ENCODE measurements around the gene ALOX12B.

Gene ALOX12B

DNA sequence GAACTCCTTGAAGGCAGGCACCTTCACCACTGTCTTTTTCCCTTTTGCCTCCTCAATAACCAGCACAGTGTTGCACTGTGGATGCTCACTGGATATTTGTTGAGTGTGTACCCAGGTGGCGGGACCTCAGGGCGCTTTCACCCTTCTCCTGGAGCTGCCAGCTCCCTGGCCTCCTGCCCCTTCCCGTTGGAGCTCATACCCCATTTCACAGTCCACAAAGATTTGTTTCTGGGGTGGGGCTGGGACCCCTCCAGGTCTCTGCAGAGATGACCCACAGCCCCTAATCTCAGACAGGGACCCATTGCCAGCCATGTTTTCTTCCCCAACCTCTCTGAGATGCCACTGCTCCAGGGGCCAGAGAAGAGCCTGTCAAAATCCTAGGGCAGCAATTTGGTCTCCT is 12.4 kb downstream of the ALOX12B start:
- H3K27me3 ChIP-seq (ENCODE audit: control insufficient read depth in 1 of 2, insufficient read depth in 2 of 2, low read length in 2 of 2), result peaks cover 62 to 66% of the 10 kb centered on the region in 2 donors

GRCh38 chr17:8074554-8074953 is 13.0 kb downstream of the ALOX12B start:
- Histone ChIP-seq H3K9ac (ENCODE audit: low read depth in 1 of 2, low read length in 2 of 2) (no peak overlapping the region), H3K36me3 (ENCODE audit: control insufficient read depth in 1 of 2, insufficient read depth in 2 of 2, low read length in 2 of 2) (no peaks in the 10 kb centered on the region), H3K27ac (ENCODE audit: low read depth, low read length) (no peak overlapping the region), H3K4me1 (ENCODE audit: control insufficient read depth in 1 of 2, insufficient read depth in 2 of 2, low read length in 2 of 2) (peaks cover 15 to 23% of the 10 kb centered on the region in 2 donors), H3K27me3 (ENCODE audit: control insufficient read depth in 1 of 2, insufficient read depth in 2 of 2, low read length in 2 of 2) (peaks cover 61 to 65% of the 10 kb centered on the region in 2 donors), H3K4me3 (ENCODE audit: low read depth in 1 of 2, low read length in 2 of 2) (no peak overlapping the region), H3K9me3 (ENCODE audit: control insufficient read depth in 1 of 2, low read length in 2 of 2) (no peaks in the 10 kb centered on the region)

More for the DNA sequence above, 12.4 kb downstream of the ALOX12B start:
- Histone ChIP-seq H3K4me1 (ENCODE audit: control insufficient read depth in 1 of 2, insufficient read depth in 2 of 2, low read length in 2 of 2) (peaks cover 14 to 26% of the 10 kb centered on the region in 2 donors), H3K9me3 (ENCODE audit: control insufficient read depth in 1 of 2, low read length in 2 of 2) (no peaks in the 10 kb centered on the region), H3K9ac (ENCODE audit: low read depth in 1 of 2, low read length in 2 of 2) (no peak overlapping the region), H3K4me3 (ENCODE audit: low read depth in 1 of 2, low read length in 2 of 2) (no peak overlapping the region), H3K27ac (ENCODE audit: low read depth, low read length) (no peak overlapping the region), H3K36me3 (ENCODE audit: control insufficient read depth in 1 of 2, insufficient read depth in 2 of 2, low read length in 2 of 2) (no peaks in the 10 kb centered on the region)

- H3K9ac ChIP-seq (ENCODE audit: low read depth in 1 of 2, low read length in 2 of 2), result no peak overlapping the region
- no peak overlapping the region for H3K4me3 ChIP-seq (ENCODE audit: low read depth in 1 of 2, low read length in 2 of 2)
- H3K27me3 ChIP-seq (ENCODE audit: control insufficient read depth in 1 of 2, insufficient read depth in 2 of 2, low read length in 2 of 2), result peaks cover 61 to 65% of the 10 kb centered on the region in 2 donors
Measured at GRCh38 chr17:8073627-8074484, 13.7 kb downstream of the ALOX12B start.

GRCh38 chr17:8072729-8073461 is 14.6 kb downstream of the ALOX12B start:
- Histone ChIP-seq H3K36me3 (ENCODE audit: control insufficient read depth in 1 of 2, insufficient read depth in 2 of 2, low read length in 2 of 2) (no peaks in the 10 kb centered on the region), H3K9ac (ENCODE audit: low read depth in 1 of 2, low read length in 2 of 2) (peak overlapping the region in 1 of 2 donors; percentile 15), H3K9me3 (ENCODE audit: control insufficient read depth in 1 of 2, low read length in 2 of 2) (no peaks in the 10 kb centered on the region), H3K27ac (ENCODE audit: low read depth, low read length) (no peak overlapping the region), H3K27me3 (ENCODE audit: control insufficient read depth in 1 of 2, insufficient read depth in 2 of 2, low read length in 2 of 2) (peaks cover 61 to 65% of the 10 kb centered on the region in 2 donors), H3K4me3 (ENCODE audit: low read depth in 1 of 2, low read length in 2 of 2) (peak overlapping the region in 1 of 2 donors; percentile 54), H3K4me1 (ENCODE audit: control insufficient read depth in 1 of 2, insufficient read depth in 2 of 2, low read length in 2 of 2) (peaks cover 24 to 32% of the 10 kb centered on the region in 2 donors)

More at GRCh38 chr17:8073627-8074484, 13.7 kb downstream of the ALOX12B start:
- Histone ChIP-seq H3K4me1 (ENCODE audit: control insufficient read depth in 1 of 2, insufficient read depth in 2 of 2, low read length in 2 of 2) (peaks cover 17 to 24% of the 10 kb centered on the region in 2 donors), H3K27ac (ENCODE audit: low read depth, low read length) (no peak overlapping the region), H3K9me3 (ENCODE audit: control insufficient read depth in 1 of 2, low read length in 2 of 2) (no peaks in the 10 kb centered on the region), H3K36me3 (ENCODE audit: control insufficient read depth in 1 of 2, insufficient read depth in 2 of 2, low read length in 2 of 2) (no peaks in the 10 kb centered on the region)

- no peaks in the 10 kb centered on the region for H3K9me3 ChIP-seq (ENCODE audit: control insufficient read depth in 1 of 2, low read length in 2 of 2)
- H3K27me3 ChIP-seq (ENCODE audit: control insufficient read depth in 1 of 2, insufficient read depth in 2 of 2, low read length in 2 of 2), result peaks cover 61 to 64% of the 10 kb centered on the region in 2 donors
- H3K9ac ChIP-seq (ENCODE audit: low read depth in 1 of 2, low read length in 2 of 2), result no peak overlapping the region
- H3K4me1 ChIP-seq (ENCODE audit: control insufficient read depth in 1 of 2, insufficient read depth in 2 of 2, low read length in 2 of 2), result peaks cover 24 to 32% of the 10 kb centered on the region in 2 donors
- H3K27ac ChIP-seq (ENCODE audit: low read depth, low read length), result no peak overlapping the region
- H3K36me3 ChIP-seq (ENCODE audit: control insufficient read depth in 1 of 2, insufficient read depth in 2 of 2, low read length in 2 of 2), result no peaks in the 10 kb centered on the region
- peak overlapping the region in 1 of 2 donors; percentile 54 for H3K4me3 ChIP-seq (ENCODE audit: low read depth in 1 of 2, low read length in 2 of 2)
Measured at GRCh38 chr17:8072341-8072728, 15.2 kb downstream of the ALOX12B start.

DNA sequence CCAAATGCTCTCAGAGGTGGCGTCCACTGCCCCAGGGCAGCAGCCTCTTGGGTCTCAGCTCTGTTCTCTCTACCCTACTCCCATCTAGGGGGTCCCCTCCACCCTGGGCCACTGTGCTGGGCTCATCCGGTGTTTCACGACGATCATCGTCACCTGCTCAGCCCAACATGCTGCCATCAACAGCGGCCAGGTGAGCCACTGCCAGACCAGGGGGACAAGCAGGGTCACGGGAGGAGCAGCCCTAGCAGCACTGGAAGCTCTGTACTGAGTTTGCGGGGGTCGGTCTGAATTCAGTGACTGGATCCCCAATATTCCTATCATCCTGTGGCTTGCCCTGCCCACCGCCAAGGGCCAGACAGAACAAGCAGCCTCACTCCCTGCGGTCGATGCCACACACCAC is 16.0 kb downstream of the ALOX12B start:
- no peaks in the 10 kb centered on the region for H3K9me3 ChIP-seq (ENCODE audit: control insufficient read depth in 1 of 2, low read length in 2 of 2)
- no peaks in the 10 kb centered on the region for H3K36me3 ChIP-seq (ENCODE audit: control insufficient read depth in 1 of 2, insufficient read depth in 2 of 2, low read length in 2 of 2)
- peaks cover 52 to 57% of the 10 kb centered on the region in 2 donors for H3K27me3 ChIP-seq (ENCODE audit: control insufficient read depth in 1 of 2, insufficient read depth in 2 of 2, low read length in 2 of 2)
- H3K4me3 ChIP-seq (ENCODE audit: low read depth in 1 of 2, low read length in 2 of 2), result no peak overlapping the region
- H3K4me1 ChIP-seq (ENCODE audit: control insufficient read depth in 1 of 2, insufficient read depth in 2 of 2, low read length in 2 of 2), result peaks cover 24 to 32% of the 10 kb centered on the region in 2 donors
- H3K27ac ChIP-seq (ENCODE audit: low read depth, low read length), result no peak overlapping the region
- H3K9ac ChIP-seq (ENCODE audit: low read depth in 1 of 2, low read length in 2 of 2), result no peak overlapping the region

- Histone ChIP-seq H3K9ac (ENCODE audit: low read depth in 1 of 2, low read length in 2 of 2) (no peak overlapping the region), H3K4me1 (ENCODE audit: control insufficient read depth in 1 of 2, insufficient read depth in 2 of 2, low read length in 2 of 2) (peaks cover 24 to 32% of the 10 kb centered on the region in 2 donors), H3K4me3 (ENCODE audit: low read depth in 1 of 2, low read length in 2 of 2) (peak overlapping the region in 1 of 2 donors; percentile 32), H3K27me3 (ENCODE audit: control insufficient read depth in 1 of 2, insufficient read depth in 2 of 2, low read length in 2 of 2) (peaks cover 36 to 45% of the 10 kb centered on the region in 2 donors), H3K36me3 (ENCODE audit: control insufficient read depth in 1 of 2, insufficient read depth in 2 of 2, low read length in 2 of 2) (no peaks in the 10 kb centered on the region), H3K27ac (ENCODE audit: low read depth, low read length) (no peak overlapping the region), H3K9me3 (ENCODE audit: control insufficient read depth in 1 of 2, low read length in 2 of 2) (no peaks in the 10 kb centered on the region)
Measured at GRCh38 chr17:8069587-8069860, 18.0 kb downstream of the ALOX12B start.

GRCh38 chr17:8068736-8069586 is 18.6 kb downstream of the ALOX12B start:
- Histone ChIP-seq H3K27me3 (ENCODE audit: control insufficient read depth in 1 of 2, insufficient read depth in 2 of 2, low read length in 2 of 2) (peaks cover 30 to 40% of the 10 kb centered on the region in 2 donors), H3K27ac (ENCODE audit: low read depth, low read length) (no peak overlapping the region)

GRCh38 chr17:8067806-8068205 is 19.7 kb downstream of the ALOX12B start:
- Histone ChIP-seq H3K27me3 (ENCODE audit: control insufficient read depth in 1 of 2, insufficient read depth in 2 of 2, low read length in 2 of 2) (peaks cover 23 to 31% of the 10 kb centered on the region in 2 donors), H3K36me3 (ENCODE audit: control insufficient read depth in 1 of 2, insufficient read depth in 2 of 2, low read length in 2 of 2) (no peaks in the 10 kb centered on the region), H3K4me3 (ENCODE audit: low read depth in 1 of 2, low read length in 2 of 2) (no peak overlapping the region), H3K9me3 (ENCODE audit: control insufficient read depth in 1 of 2, low read length in 2 of 2) (no peaks in the 10 kb centered on the region), H3K9ac (ENCODE audit: low read depth in 1 of 2, low read length in 2 of 2) (no peak overlapping the region), H3K4me1 (ENCODE audit: control insufficient read depth in 1 of 2, insufficient read depth in 2 of 2, low read length in 2 of 2) (peaks cover 16 to 22% of the 10 kb centered on the region in 2 donors), H3K27ac (ENCODE audit: low read depth, low read length) (no peak overlapping the region)

More at GRCh38 chr17:8068736-8069586, 18.6 kb downstream of the ALOX12B start:
- H3K9ac ChIP-seq (ENCODE audit: low read depth in 1 of 2, low read length in 2 of 2), result no peak overlapping the region
- peaks cover 24 to 32% of the 10 kb centered on the region in 2 donors for H3K4me1 ChIP-seq (ENCODE audit: control insufficient read depth in 1 of 2, insufficient read depth in 2 of 2, low read length in 2 of 2)
- H3K36me3 ChIP-seq (ENCODE audit: control insufficient read depth in 1 of 2, insufficient read depth in 2 of 2, low read length in 2 of 2), result no peaks in the 10 kb centered on the region
- no peaks in the 10 kb centered on the region for H3K9me3 ChIP-seq (ENCODE audit: control insufficient read depth in 1 of 2, low read length in 2 of 2)
- H3K4me3 ChIP-seq (ENCODE audit: low read depth in 1 of 2, low read length in 2 of 2), result peak overlapping the region in 1 of 2 donors; percentile 32

Measured in duodenal mucosa (tissue), 2 donors.